HG03196 (cell line): ENCODE measurements around the gene NSUN6.
A peak's percentile ranks its signal among the peaks of the same experiment; 100 is the strongest.
"Not testable (repeated sequence)": the region's sequence is repeated elsewhere in the genome, so short reads cannot be mapped to it uniquely, and the experiment has no call there.

Source experiments
- ATAC-seq: cut with Tn5 transposase; IDR thresholded peaks from one replicate; pipeline ENCODE4 v1.9.1; 2021; ENCODE audit not compliant: unreplicated experiment

Gene NSUN6

DNA sequence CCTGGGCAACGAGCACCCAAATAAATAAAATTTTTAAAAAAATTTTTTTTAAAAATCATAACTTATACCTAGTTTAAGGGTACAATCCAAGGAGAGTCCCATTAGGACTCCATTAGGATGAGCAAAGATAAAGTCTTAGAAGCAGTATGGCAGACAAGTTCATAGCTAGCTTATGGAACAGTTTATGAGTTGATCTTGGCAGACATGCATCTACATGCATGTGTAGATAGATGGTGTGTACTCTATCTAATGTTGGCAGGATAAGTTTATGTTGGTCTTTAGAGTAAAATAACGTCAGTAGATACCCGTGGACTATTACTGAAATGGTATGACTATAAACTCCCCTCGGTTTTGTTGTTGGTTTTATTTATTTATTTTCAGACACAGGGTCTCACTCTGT is 40.2 kb downstream of the NSUN6 start:
- ATAC-seq, result no peak

DNA sequence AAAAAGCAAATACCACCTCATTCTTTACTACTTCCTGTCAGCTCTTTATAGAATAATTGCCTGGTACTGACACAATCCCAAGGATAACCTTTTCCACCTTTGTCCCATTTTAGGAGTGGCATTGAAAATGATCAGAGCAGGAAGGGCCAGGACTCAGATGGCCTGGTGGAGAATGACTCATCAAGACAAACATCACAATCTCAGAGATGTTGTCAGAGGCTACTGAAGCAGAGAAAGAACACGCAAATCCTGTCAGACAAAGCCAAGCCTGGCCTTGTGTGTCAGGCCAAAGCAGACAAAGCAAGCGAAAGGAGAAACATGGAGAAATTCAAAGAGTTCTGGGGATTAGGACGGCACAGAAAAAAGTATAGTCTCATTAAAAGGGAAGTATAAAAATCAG is 40.9 kb downstream of the NSUN6 start:
- no peak for ATAC-seq

DNA sequence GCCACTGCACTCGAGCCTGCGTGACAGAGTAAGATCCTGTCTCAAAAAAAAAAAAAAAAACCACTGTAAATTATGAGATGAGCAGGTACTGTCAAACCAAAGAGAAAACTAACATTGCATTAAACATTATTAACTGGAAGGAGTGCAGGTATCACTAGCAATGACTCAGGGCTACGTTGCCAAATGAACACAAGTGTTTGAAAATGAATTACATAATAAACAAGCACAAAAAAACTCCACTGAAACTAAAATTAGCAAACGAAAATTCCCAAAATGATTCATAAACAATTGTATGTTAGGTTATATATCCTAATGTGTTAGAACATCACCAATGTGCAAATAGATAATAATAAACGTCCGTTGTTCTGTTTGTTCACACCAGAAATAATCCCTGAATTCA is 42.8 kb downstream of the NSUN6 start:
- no peak for ATAC-seq

DNA sequence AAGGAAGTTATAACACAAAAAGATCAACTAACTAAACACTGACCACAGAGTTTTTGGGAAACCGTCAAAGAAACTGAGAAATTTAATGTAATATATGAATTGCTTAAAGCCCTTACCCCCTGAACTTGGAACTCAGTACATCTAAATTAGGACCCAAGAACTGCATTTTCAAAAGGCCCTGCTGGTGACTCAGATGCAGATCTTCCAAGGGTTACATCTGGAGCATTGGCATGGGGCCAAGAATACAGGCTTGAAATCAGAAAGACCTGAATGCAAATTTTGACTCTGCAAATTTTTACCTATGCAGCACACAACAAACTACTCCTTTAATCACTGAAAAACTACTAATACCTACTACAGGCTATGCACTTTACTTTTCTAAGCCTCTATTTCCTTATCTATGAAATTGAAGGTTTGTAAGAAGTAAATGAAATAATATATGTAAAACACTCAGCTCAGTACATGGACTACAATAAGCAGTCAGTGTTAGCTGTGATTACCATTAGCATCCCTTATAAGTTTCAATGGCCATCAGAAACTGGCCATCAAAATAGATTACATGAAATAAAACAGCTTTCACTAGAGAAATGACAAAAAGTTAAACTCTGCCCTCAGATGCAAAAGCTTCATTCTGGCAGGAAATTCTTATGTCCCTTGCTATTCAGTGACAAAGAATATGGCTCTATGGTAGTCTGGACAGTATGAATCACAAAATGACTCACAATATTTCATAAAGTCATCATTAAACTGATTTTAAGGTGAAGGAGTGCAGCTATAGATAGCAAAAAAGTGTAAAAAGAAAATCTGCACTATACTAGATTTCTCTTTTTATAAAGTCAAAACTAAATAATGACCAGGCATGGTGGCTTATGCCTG is 43.6 kb downstream of the NSUN6 start:
- ATAC-seq, result no peak

DNA sequence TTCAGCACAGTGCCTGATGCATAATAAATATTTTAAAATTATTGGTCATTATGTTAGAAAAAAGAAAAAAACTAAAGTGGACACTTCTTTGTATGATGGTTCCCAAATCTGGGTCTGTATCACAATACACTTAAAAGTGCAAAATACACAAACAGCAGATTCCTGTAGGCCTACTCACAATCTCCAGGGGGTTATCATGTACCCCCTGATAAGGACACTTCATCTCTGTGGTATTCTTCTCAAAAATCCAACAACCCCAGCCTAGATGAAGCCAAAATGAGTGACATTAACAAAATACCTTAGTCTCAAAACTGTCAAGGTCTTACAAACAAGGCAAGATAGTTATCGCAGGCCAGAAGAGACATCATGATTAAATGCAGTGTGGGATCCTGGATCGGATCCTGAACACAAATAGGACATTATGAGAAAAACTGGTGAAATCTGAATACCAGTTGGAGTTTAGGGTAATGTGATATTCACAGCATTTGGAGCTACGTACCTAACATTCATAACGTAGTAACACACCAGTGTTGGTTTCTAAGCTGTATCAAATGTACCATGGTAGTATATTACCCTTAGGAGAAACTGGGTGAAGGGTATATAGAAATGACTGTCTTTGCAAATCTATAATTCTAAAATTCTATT is 45.2 kb downstream of the NSUN6 start:
- no peak for ATAC-seq

DNA sequence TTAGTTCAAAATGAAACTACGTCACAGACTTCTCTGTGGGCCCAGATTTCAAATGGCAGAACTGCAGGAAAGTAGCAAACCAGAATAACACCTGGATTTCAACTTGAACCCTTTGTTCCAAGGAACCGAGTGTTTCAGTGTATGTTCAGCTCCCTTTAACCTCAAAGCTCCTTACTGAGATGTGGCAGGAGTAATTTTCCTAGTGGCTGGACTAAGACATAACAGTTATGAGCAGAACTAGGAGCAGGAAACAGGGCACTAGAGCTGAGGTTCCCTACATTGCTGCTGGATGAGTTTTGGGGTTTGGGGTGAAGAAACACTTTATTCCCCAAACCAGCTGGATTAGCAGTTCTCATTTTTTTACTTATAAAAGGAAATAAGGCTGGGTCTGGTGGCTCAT is 50.1 kb downstream of the NSUN6 start:
- ATAC-seq, result no peak

DNA sequence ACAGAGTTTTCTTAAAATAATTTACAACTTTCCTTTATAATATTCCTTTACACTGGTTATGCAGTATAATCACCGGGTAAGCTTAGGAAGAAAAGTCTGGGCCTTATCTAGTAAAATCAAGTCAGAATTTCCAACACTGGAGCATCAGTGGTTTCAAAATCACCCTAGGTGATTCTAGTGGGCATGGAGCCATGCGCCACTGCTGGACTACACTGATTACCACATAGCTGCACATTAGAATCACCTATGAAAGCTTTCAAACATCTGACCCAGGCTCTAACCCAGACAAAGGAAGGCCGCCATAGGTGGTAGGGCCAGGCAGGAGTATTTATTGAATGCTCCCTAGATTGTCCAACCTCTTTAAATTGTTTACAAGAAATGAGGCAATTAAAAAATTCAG is 52.0 kb downstream of the NSUN6 start:
- no peak for ATAC-seq

DNA sequence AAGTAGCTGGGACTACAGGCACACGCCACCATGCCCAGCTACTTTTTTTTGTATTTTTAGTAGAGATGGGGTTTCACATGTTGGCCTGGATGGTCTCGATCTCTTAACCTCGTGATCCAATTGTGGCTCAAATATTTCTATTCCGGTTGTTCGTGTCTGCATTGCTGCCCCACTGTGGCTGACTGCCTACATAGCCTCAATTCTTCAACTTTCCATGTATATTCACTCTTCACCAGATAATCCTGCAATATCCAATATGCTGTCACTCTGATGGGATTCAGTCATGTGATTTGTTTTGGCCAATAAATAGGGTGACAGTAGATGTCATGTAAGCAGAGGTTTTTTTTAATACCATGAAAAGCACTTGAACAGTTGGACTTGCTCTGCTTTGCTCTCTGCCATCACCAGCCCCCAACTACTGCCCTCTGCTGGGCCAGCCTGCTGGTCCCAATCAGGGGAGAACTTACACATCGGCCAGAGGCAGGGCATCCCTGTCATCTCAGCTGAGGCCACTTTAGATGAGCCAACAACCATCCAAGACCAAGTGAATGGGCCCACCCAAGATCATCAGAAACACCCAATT is 56.7 kb downstream of the NSUN6 start:
- no peak for ATAC-seq

DNA sequence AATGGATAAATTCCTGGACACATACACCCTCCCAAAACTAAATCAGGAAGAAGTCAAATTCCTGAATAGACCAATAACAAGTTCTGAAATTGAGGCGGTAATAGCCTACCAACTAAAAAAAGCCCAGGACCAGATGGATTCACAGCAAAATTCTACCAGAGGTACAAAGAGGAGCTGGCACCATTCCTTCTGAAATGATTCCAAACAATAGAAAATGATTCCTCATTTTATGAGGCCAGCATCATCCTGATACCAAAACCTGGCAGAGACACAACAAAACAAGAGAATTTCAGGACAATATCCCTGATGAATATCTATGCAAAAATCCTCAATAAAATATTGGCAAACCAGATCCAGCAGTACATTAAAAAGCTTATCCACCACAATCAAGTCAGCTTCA is 60.2 kb downstream of the NSUN6 start:
- not testable (repeated sequence) for ATAC-seq

DNA sequence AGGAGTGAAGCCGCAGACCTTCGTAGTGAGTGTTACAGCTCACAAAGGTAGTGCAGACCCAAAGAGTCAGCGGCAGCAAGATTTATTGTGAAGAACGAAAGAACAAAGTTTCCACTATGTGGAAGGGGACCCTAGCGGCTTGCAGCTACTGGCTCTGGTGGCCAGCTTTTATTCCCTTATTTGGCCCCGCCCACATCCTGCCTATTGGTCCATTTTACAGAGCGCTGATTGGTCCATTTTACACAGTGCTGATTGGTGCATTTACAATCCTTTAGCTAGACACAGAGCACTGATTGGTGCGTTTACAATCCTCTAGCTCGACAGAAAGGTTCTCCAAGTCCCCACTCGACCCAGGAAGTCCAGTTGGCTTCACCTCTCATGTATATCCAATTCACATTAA is 64.8 kb downstream of the NSUN6 start:
- ATAC-seq, result not testable (repeated sequence)

DNA sequence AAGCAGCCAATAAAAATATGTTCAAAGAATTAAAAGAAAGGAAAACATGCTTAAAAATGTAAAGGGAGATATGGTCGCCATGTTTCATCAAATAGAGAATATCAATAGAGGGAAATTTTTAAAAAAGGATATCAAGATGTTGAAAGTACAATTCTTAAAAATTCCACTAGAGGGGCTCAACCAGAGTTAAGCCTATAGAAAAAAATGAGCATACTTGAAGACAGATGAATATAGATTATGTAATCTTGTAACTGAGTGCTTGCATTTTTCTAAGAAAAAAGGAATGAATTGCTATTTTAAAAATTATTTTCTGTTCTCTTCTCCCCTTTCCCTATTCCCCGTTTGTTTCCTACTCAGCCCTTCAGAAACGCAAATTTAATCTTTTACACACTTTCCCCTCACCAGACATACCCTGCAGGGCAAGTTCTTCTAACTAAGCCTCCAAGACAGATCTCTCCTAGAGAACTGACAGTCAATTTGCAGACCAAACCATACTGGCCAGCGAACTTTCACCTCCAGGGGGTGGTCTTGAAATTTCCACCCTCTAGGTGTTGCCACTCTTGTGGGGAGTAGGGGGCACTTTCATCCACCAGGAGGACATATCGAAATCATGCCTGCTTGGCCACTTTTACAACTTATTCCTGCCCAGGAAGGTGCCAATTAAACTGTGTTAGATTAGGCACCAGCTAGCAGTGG is 67.7 kb downstream of the NSUN6 start:
- no peak for ATAC-seq

DNA sequence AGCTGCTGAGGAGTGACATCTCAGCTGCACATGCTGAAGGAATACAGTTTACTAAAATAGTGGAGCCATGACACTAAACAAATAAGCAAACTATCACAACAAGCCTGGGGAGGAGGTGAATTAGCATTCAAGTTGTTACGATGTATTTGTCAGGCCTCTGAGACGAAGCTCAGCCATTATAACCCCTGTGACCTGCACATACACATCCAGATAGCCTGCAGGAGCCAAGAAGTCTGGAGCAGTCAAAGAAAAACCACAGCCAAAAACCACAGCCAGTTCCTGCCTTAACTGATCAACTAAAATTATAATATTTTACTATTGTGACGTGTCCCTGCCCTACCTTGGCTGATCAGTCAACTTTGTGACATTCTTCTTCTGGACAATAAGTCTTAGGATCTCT is 68.6 kb downstream of the NSUN6 start:
- peak; percentile 65 for ATAC-seq

DNA sequence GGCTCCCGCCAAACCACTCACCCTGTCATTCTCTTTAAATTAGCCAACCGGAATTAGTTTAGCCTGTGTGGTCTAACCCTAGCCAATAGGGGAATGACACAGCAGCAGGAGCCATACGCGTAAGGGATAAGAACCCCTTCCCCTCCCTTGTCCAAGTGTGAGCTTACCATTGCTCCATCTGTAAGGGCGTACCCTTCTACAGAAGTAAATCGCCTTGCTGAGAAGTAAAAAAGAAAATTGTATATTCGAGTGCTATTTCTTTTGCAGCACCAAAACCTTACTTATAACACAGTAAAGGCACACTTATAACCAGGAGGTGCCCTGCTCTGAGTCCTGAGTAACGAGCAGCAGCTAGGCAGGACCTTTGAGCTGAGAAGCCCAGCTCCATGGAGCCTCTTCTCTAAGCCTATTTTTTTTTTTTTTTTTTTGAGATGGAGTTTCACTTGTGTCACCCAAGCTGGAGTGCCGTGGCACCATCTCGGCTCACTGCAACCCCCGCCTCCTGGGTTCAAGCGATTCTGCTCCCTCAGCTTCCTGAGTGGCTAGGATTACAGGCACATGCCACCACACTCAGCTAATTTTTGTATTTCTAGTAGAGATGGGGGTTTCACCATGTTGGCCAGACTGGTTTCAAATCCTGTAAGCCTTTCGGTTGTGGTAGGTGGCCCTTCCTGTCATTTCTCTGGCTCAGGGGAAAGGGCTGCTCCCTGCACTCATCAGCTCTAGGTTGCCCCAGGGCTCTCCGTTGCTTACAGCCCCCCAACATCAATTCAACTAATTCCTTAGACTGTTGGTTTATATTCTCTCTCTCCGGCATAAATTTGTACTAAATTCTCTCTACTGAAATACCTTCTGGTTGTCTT is 73.3 kb downstream of the NSUN6 start:
- ATAC-seq, result no peak

DNA sequence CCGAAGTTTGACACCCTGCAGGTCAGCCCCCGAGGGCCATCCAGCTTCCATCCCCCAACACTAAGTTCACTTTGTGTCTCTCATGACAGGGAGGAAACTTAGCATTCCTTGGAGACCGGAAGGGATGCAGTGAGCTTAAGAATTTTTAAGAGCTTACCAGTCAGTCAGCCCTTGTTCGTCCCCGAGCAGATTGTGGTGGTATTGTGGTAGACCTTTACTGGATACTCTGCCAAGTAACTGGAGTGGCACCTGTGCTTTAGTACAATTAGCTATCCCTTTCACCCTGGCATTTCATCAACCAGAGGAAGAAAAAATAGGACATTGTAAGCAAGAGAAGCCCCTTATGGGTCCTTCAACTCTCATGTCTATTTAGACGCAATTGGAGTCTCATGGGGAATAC is 74.8 kb downstream of the NSUN6 start:
- ATAC-seq, result no peak

DNA sequence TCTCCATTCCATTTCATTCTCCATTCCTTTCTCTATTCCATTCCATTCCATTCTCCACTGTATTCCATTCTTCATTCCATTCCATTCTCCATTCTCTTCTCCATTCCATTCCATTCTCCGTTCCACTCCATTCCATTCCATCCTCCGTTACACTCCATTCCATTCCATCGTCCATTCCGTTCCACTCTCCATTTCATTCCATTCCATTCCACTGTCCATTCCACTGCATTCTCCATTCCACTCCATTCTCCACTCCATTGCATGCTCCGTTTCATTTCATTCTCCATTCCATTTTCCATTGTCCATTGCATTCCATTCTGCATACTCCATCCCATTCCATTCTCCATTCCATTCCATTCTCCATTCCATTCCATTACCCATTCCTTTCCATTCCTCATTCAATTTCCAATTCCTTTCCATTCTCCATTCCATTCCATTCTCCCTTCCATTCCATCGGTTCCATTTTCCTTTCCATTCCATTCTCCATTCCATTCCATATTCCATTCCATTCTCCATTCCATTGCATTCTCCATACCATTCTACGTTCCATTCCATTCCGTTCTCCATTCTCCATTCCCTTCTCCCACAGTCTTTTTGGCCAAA is 78.3 kb downstream of the NSUN6 start:
- no peak for ATAC-seq

DNA sequence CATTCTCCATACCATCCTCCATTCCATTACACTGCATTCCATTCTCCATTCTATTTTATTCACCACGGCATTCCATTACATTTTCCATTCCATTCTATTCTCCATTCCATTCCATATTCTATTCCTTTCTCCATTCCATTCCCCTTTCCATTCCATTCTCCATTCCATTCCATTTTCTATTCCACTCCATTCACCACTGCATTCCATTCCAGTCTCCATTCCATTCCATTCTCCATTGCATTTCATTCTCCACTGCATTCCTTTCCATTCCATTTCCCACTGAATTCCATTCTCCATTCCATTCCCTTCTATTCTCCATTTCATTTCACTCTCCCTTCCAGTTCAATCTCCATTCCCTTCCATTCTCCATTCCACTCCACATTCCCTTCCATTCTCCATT is 79.6 kb downstream of the NSUN6 start:
- ATAC-seq, result no peak

DNA sequence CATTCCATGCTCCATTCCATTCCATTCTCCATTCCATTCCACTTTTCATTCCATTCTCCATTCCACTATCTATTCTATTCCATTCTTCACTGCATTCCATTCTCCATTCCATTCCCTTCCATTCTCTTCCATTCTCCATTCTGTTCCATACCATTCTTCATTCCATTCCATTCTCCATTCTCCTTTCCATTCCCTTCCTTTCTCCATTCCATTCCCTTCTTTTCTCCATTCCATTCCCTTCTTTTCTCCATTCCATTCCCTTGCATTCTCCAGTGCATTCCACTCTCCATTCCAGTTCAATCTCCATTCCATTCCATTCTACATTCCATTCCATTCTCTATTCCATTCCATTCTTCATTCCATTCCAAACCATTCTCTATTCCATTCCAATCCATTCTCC is 80.3 kb downstream of the NSUN6 start:
- ATAC-seq, result no peak

DNA sequence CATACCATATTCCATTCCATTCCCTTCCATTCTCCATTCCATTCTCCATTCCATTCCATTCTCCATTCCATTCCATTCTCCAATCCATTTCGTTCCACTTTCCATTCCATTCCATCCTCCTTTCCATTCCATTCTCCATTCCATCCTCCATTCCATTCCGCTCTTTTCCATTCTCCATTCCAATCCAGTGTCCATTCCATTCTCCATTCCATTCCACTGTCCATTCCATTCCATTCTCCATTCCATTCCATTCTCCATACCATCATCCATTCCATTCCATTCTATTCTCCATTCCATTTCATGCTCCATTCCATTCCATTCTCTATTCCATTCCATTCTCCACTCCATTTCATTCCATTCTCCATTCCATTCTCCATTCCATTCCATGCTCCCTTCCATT is 81.0 kb downstream of the NSUN6 start:
- ATAC-seq, result not testable (repeated sequence)

DNA sequence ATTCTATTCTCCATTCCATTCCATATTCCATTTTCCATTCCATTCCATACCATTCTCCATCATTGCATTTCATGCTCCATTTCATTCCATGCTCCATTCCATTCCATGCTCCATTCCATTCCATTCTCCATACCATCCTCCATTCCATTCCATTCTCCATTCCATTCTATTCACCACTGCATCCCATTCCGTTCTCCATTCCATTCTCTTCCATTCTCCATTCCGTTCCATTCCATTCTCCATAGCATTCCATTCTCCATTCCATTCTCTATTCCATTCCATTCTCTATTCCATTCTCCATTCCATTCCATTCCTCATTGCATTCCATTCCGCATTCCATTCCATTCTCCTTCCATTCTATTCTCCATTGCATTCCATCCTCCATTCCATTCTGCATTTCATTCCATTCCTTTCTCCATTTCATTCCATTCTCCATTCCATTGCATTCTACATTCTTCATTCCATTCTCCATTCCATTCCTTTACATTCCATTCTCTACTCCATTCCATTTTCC is 84.0 kb downstream of the NSUN6 start:
- no peak for ATAC-seq

DNA sequence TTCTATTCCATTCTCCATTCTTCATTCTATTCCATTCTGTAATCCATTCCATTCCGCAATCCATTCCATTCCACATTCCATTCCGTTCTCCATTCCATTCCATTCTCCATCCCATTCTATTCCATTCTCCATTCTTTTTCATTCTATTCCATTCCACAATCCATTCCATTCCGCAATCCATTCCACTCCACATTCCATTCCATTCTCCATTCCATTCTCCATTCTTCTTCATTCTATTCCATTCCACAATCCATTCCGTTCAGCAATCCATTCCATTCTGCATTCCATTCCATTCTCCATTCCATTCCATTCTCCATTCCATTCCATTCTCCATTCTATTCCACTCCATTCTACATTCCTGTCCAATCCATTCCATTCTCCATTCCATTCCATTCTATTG is 85.2 kb downstream of the NSUN6 start:
- no peak for ATAC-seq
